Endothelial cell of umbilical vein (primary cell): Measurements from ENCODE around the gene GGT6. TPM values are rescaled to one million over a fixed set of nuclear protein-coding genes. Genes with fewer than 3 reads are reported as not detected.

Experiments used
- BruUV-seq: library from RNA; stranded (reverse); fragments of 400-500 nt; replicated peaks from 2 replicates; lab custom pipeline; 2021; lab: Mats Ljungman, UMichigan
- CTCF ChIA-PET: fragments of 300-600, 350-600 bp; sonication (Branson Sonifier 250); formaldehyde crosslinking; loops from one replicate; lab custom pipeline; 2021; ENCODE audit warnings: antibody characterized with exemption, inconsistent platforms; lab: Charles Lee
- POLR2A ChIA-PET: fragments of 300-600, 350-600 bp; sonication (Branson Sonifier 250); formaldehyde crosslinking; loops from one replicate; lab custom pipeline; 2021; ENCODE audit warnings: antibody characterized with exemption, inconsistent platforms; lab: Charles Lee
- DNase-seq: peaks from one replicate; pipeline ENCODE4 v3.0.0-alpha.2; 2011; ENCODE audit warnings: low read depth, low spot score
- FAIRE-seq: peaks from 2 replicates; lab custom pipeline; 2011; peaks lifted over from hg19 to GRCh38; lab: Jason Lieb, UNC
- H2AFZ ChIP-seq: 2 replicates; pipeline ENCODE4 v1.6.0; 2012; ENCODE audit warnings: low read depth, low read length, control low read depth, inconsistent platforms
- H3K27ac ChIP-seq: 2 replicates; pipeline ENCODE4 v1.5.1; 2011; ENCODE audit warnings: low read depth, mild to moderate bottlenecking, control low read depth, low read length, moderate library complexity; ENCODE audit not compliant: insufficient read depth
- H3K27me3 ChIP-seq, 2 experiments: 2 replicates each; pipeline versions ENCODE4 v1.6.0 to v1.6.1; 2011; ENCODE audit warnings: low read length in 2 of 2, mixed read lengths in 1 of 2; ENCODE audit not compliant: control insufficient read depth in 2 of 2, insufficient read depth in 2 of 2
- H3K36me3 ChIP-seq, 2 experiments: 2 replicates in 1 of 2; 3 replicates in 1 of 2; pipeline ENCODE4 v1.5.1; 2011; ENCODE audit warnings: low read length in 2 of 2, mild to moderate bottlenecking in 1 of 2, moderate library complexity in 1 of 2; ENCODE audit not compliant: control insufficient read depth in 2 of 2, insufficient read depth in 2 of 2; ENCODE audit errors: extremely low read depth in 1 of 2
- H3K4me1 ChIP-seq: 3 replicates; pipeline ENCODE4 v1.5.1; 2011; ENCODE audit warnings: mild to moderate bottlenecking, low read length; ENCODE audit not compliant: control insufficient read depth, insufficient read depth; ENCODE audit errors: extremely low read depth
- H3K4me2 ChIP-seq: 2 replicates; pipeline ENCODE4 v1.6.1; 2011; ENCODE audit warnings: low read length, control low read depth, mixed read lengths; ENCODE audit not compliant: insufficient read depth
- H3K4me3 ChIP-seq, 3 experiments: fragments of 200-600 bp in 1 of 3; sonication (generic), shearing (Covaris generic) in 1 of 3; replicated peaks in 1 of 3; 2 replicates each; pipeline ENCODE4 v1.5.1; 2011 to 2016; ENCODE audit warnings: control low read depth in 3 of 3, low read length in 3 of 3, mild to moderate bottlenecking in 2 of 3, inconsistent platforms in 1 of 3, low read depth in 1 of 3, moderate library complexity in 1 of 3; ENCODE audit not compliant: insufficient read depth in 1 of 3
- H3K79me2 ChIP-seq: 2 replicates; pipeline ENCODE4 v1.6.0; 2012; ENCODE audit warnings: low read length, inconsistent platforms; ENCODE audit not compliant: control insufficient read depth, insufficient read depth
- H3K9ac ChIP-seq: replicated peaks from 2 replicates; pipeline ENCODE3; 2011; ENCODE audit warnings: low read length, control low read depth; ENCODE audit not compliant: insufficient read depth; ENCODE audit errors: extremely low read depth
- H3K9me1 ChIP-seq: replicated peaks from 3 replicates; pipeline ENCODE4 v1.6.0; 2011; ENCODE audit warnings: mild to moderate bottlenecking, low read length; ENCODE audit not compliant: control insufficient read depth, insufficient read depth; ENCODE audit errors: extremely low read depth
- H3K9me3 ChIP-seq: replicated peaks from 2 replicates; pipeline ENCODE4 v1.5.1; 2012; ENCODE audit warnings: low read length, inconsistent platforms; ENCODE audit not compliant: control insufficient read depth, insufficient read depth
- H4K20me1 ChIP-seq: replicated peaks from 2 replicates; pipeline ENCODE3; 2011; ENCODE audit warnings: mild to moderate bottlenecking, low read length; ENCODE audit not compliant: control insufficient read depth, insufficient read depth; ENCODE audit errors: extremely low read depth
- CTCF ChIP-seq, 2 donors: IDR thresholded peaks; 1 replicate in 1 of 2; 2 replicates in 1 of 2; pipeline ENCODE4 v1.5.1; 2011; ENCODE audit warnings: low read length in 2 of 2, mild to moderate bottlenecking in 2 of 2, moderate library complexity in 2 of 2, control low read depth in 1 of 2, inconsistent platforms in 1 of 2, low read depth in 1 of 2; ENCODE audit not compliant: insufficient read depth in 1 of 2; ENCODE audit errors: extremely low read depth in 1 of 2
- EZH2 ChIP-seq: IDR thresholded peaks from 2 replicates; pipeline ENCODE4 v1.6.1; 2012; ENCODE audit warnings: borderline replicate concordance, low read depth, mild to moderate bottlenecking, moderate library complexity, low read length, inconsistent platforms; ENCODE audit not compliant: severe bottlenecking
- FOS ChIP-seq: IDR thresholded peaks from 2 replicates; pipeline ENCODE4 v1.6.1; 2011; ENCODE audit warnings: mild to moderate bottlenecking, low read length, moderate library complexity, borderline replicate concordance; ENCODE audit not compliant: insufficient read depth
- GATA2 ChIP-seq: IDR thresholded peaks from 2 replicates; pipeline ENCODE4 v1.7.0; 2011; ENCODE audit warnings: low read depth, mild to moderate bottlenecking, moderate library complexity, mixed read lengths, low read length; ENCODE audit not compliant: insufficient read length, insufficient read depth
- JUN ChIP-seq: IDR thresholded peaks from 2 replicates; pipeline ENCODE4 v1.6.1; 2011; ENCODE audit warnings: borderline replicate concordance, low read depth; ENCODE audit not compliant: insufficient read length, insufficient read depth
- MAX ChIP-seq: IDR thresholded peaks from 2 replicates; pipeline ENCODE4 v1.6.1; 2011; ENCODE audit not compliant: insufficient read depth, insufficient read length
- MYC ChIP-seq: IDR thresholded peaks from one replicate; pipeline ENCODE4 v1.6.1; 2011; ENCODE audit warnings: mild to moderate bottlenecking, low read depth, low read length
- POLR2A ChIP-seq: IDR thresholded peaks from 2 replicates; pipeline ENCODE4 v1.6.1; 2012; ENCODE audit warnings: low read depth, mild to moderate bottlenecking, control low read depth, low read length
- POLR2AphosphoS5 ChIP-seq: IDR thresholded peaks from 2 replicates; pipeline ENCODE4 v1.6.1; 2012; ENCODE audit warnings: low read depth, mild to moderate bottlenecking, control low read depth, low read length, moderate library complexity; ENCODE audit not compliant: insufficient read depth
- dilution Hi-C: fragments of 300-500 bp; cut with MboI; formaldehyde crosslinking; loops from one replicate; pipeline ENCODE4 v1.15.0; 2019; ENCODE audit warnings: low sequenced_read_pairs; ENCODE audit not compliant: extremely low pct_ligation_motif_present
- intact Hi-C: fragments of 100-400 bp; cut with micrococcal nuclease; formaldehyde crosslinking; loops from one replicate; pipeline ENCODE4 v1.10.0; 2022
- polyA plus RNA-seq, 4 experiments: library from polyadenylated mRNA; depleted of rRNA in 3 of 4; stranded (reverse) in 3 of 4; unstranded in 1 of 4; fragments of >200 nt; gene quantifications; 2 replicates each; pipeline versions ENCODE4 v1.2.1 to v1.2.3, GENCODE V29; 2011 to 2012; ENCODE audit warnings: missing spikeins in 1 of 4
- total RNA-seq: library from RNA; stranded (reverse); gene quantifications from 2 replicates; pipeline ENCODE4 v1.2.3, GENCODE V29; 2021

Gene GGT6
- total and polyA plus RNA-seq, 2 donors (not counting 3 experiments of a cell fraction or from before 2014, with no cell fraction given): not detected

GRCh38 chr17:4557626-4558346 is 2.6 kb downstream of the GGT6 start:
- Histone ChIP-seq H3K9me1 (no peaks in the 10 kb centered on the region), H3K4me3 (no peak overlapping the region), H3K9ac (no peak overlapping the region), H3K9me3 (no peaks in the 10 kb centered on the region), H3K27ac (no peak overlapping the region), H3K79me2 (peaks cover 20% of the 10 kb centered on the region), H2AFZ (no peak overlapping the region), H3K4me1 (peaks cover 17% of the 10 kb centered on the region), H4K20me1 (no peaks in the 10 kb centered on the region), H3K36me3 (peaks cover 0 to 2% of the 10 kb centered on the region in 2 experiments), H3K4me2 (no peak overlapping the region), H3K27me3 (peaks cover 0 to 1% of the 10 kb centered on the region in 2 experiments)
- dilution Hi-C loops (no loop called here), intact Hi-C loops (no loop called here)
- no peak for DNase-seq
- ChIA-PET CTCF (interaction anchor here (0.8 to 3.9 kb wide), 2 partner anchors 9 to 137 kb away, joined by 3 to 31 read pairs; no protein-coding TSS in a partner anchor), POLR2A (no interaction called here)
- no peak for TF ChIP-seq FOS
- no peak for TF ChIP-seq JUN
- no peak for TF ChIP-seq POLR2AphosphoS5
- no peak for TF ChIP-seq GATA2
- TF ChIP-seq POLR2A: no peak
- TF ChIP-seq EZH2: no peak
- no peak for TF ChIP-seq MYC
- no peak for TF ChIP-seq CTCF (IDR thresholded peaks at IDR 0.05; ENCODE audit: extremely low read depth in 1 of 2, insufficient read depth in 1 of 2, low read depth in 1 of 2, low read length in 2 of 2)
- TF ChIP-seq MAX: no peak
- no TSS peak for BruUV-seq
- no peak for FAIRE-seq
